ENCODE measurements around the gene ACER2.
"Not testable (repeated sequence)": the region's sequence is repeated elsewhere in the genome, so short reads cannot be mapped to it uniquely, and the experiment has no call there.

- TF ChIP-seq, protein P1, sequence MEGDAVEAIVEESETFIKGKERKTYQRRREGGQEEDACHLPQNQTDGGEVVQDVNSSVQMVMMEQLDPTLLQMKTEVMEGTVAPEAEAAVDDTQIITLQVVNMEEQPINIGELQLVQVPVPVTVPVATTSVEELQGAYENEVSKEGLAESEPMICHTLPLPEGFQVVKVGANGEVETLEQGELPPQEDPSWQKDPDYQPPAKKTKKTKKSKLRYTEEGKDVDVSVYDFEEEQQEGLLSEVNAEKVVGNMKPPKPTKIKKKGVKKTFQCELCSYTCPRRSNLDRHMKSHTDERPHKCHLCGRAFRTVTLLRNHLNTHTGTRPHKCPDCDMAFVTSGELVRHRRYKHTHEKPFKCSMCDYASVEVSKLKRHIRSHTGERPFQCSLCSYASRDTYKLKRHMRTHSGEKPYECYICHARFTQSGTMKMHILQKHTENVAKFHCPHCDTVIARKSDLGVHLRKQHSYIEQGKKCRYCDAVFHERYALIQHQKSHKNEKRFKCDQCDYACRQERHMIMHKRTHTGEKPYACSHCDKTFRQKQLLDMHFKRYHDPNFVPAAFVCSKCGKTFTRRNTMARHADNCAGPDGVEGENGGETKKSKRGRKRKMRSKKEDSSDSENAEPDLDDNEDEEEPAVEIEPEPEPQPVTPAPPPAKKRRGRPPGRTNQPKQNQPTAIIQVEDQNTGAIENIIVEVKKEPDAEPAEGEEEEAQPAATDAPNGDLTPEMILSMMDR (conservative IDR thresholded peaks at IDR 0.05; ENCODE audit: low read depth in 2 of 2) = not testable (repeated sequence)
- TF ChIP-seq EZH2phosphoT487 (IDR thresholded peaks at IDR 0.05; ENCODE audit: unreplicated experiment) = not testable (repeated sequence)
Observed at GRCh38 chr9:19413456-19413855, 4.6 kb downstream of the ACER2 start.

Data from GM23338 (cell line).